ENCODE data around the gene PFDN1. TPM values are rescaled to one million over a fixed set of nuclear protein-coding genes. Genes with fewer than 3 reads are reported as not detected.

Gene PFDN1
- polyA plus RNA-seq, 1 donor from 2014 or later: 147 TPM

- no peak overlapping the region for H2AFZ ChIP-seq (ENCODE audit: low read depth, low read length)
Measured at GRCh38 chr5:140230373-140230772, 72.5 kb downstream of the PFDN1 start.

GRCh38 chr5:140228364-140228837 lies 74.5 kb downstream of the PFDN1 start:
- no peaks in the 10 kb centered on the region for H3K79me2 ChIP-seq (replicated peaks; ENCODE audit: insufficient read depth, low read length)
- no peak overlapping the region for H2AFZ ChIP-seq (ENCODE audit: low read depth, low read length)
- H3K9me2 ChIP-seq (ENCODE audit: insufficient read depth, low read length): no peaks in the 10 kb centered on the region
- H3K9ac ChIP-seq (ENCODE audit: low read length): no peak overlapping the region
- H4K20me1 ChIP-seq (ENCODE audit: insufficient read depth): no peaks in the 10 kb centered on the region
- no peak overlapping the region for H3K4me3 ChIP-seq (ENCODE audit: low read length)
- H3K27me3 ChIP-seq (ENCODE audit: insufficient read depth, low read depth, low read length): no peaks in the 10 kb centered on the region
- no peaks in the 10 kb centered on the region for H3F3A ChIP-seq (ENCODE audit: insufficient read depth, low read length, poor library complexity, severe bottlenecking)
- no peak overlapping the region for H3K4me2 ChIP-seq (ENCODE audit: low read length)
- H3K27ac ChIP-seq (ENCODE audit: low read length): no peak overlapping the region
- no peaks in the 10 kb centered on the region for H3K36me3 ChIP-seq (ENCODE audit: insufficient read depth, low read length)
- no peaks in the 10 kb centered on the region for H3K9me3 ChIP-seq (ENCODE audit: low read length)
- TF ChIP-seq TAF1 (IDR thresholded peaks at IDR 0.05; ENCODE audit: low read depth): no peak
- TF ChIP-seq MXI1 (conservative IDR thresholded peaks at IDR 0.05; ENCODE audit: poor library complexity, severe bottlenecking): no peak
- TF ChIP-seq REST (IDR thresholded peaks at IDR 0.05; ENCODE audit: borderline replicate concordance): no peak
- no peak for TF ChIP-seq EZH2 (IDR thresholded peaks at IDR 0.05; ENCODE audit: borderline replicate concordance, insufficient read depth, low read length, poor library complexity, severe bottlenecking)
- TF ChIP-seq POLR2AphosphoS5 (IDR thresholded peaks at IDR 0.05): no peak
- TF ChIP-seq SMC3 (conservative IDR thresholded peaks at IDR 0.05; ENCODE audit: poor library complexity): no peak
- TF ChIP-seq EP300 (conservative IDR thresholded peaks at IDR 0.05; ENCODE audit: poor library complexity, severe bottlenecking): no peak
- no peak for TF ChIP-seq RAD21 (conservative IDR thresholded peaks at IDR 0.05)

More at GRCh38 chr5:140230373-140230772, 72.5 kb downstream of the PFDN1 start:
- Histone ChIP-seq H3K36me3 (ENCODE audit: insufficient read depth, low read length) (no peaks in the 10 kb centered on the region), H3K9me3 (ENCODE audit: low read length) (no peaks in the 10 kb centered on the region), H3K79me2 (replicated peaks; ENCODE audit: insufficient read depth, low read length) (no peaks in the 10 kb centered on the region), H3F3A (ENCODE audit: insufficient read depth, low read length, poor library complexity, severe bottlenecking) (no peaks in the 10 kb centered on the region), H3K4me3 (ENCODE audit: low read length) (no peak overlapping the region), H3K9me2 (ENCODE audit: insufficient read depth, low read length) (no peaks in the 10 kb centered on the region), H3K9ac (ENCODE audit: low read length) (no peak overlapping the region), H3K27ac (ENCODE audit: low read length) (no peak overlapping the region), H3K4me2 (ENCODE audit: low read length) (no peak overlapping the region), H4K20me1 (ENCODE audit: insufficient read depth) (no peaks in the 10 kb centered on the region), H3K27me3 (ENCODE audit: insufficient read depth, low read depth, low read length) (no peaks in the 10 kb centered on the region)
- TF ChIP-seq CTCF (IDR thresholded peaks at IDR 0.05; ENCODE audit: poor library complexity, severe bottlenecking) (no peak), SMC3 (conservative IDR thresholded peaks at IDR 0.05; ENCODE audit: poor library complexity) (no peak), EP300 (conservative IDR thresholded peaks at IDR 0.05; ENCODE audit: poor library complexity, severe bottlenecking) (no peak), TAF1 (IDR thresholded peaks at IDR 0.05; ENCODE audit: low read depth) (no peak), REST (IDR thresholded peaks at IDR 0.05; ENCODE audit: borderline replicate concordance) (no peak)
